IPS-NIHi7 (cell line): Measurements from ENCODE around the gene RAB4A.
"Not testable (repeated sequence)": the region's sequence is repeated elsewhere in the genome, so short reads cannot be mapped to it uniquely, and the experiment has no call there.

Source experiments
- DNase-seq: peaks from one replicate; pipeline ENCODE4 v3.0.0; 2012; ENCODE audit warnings: mixed read lengths; ENCODE audit errors: extremely low spot score

The RAB4A gene

DNA sequence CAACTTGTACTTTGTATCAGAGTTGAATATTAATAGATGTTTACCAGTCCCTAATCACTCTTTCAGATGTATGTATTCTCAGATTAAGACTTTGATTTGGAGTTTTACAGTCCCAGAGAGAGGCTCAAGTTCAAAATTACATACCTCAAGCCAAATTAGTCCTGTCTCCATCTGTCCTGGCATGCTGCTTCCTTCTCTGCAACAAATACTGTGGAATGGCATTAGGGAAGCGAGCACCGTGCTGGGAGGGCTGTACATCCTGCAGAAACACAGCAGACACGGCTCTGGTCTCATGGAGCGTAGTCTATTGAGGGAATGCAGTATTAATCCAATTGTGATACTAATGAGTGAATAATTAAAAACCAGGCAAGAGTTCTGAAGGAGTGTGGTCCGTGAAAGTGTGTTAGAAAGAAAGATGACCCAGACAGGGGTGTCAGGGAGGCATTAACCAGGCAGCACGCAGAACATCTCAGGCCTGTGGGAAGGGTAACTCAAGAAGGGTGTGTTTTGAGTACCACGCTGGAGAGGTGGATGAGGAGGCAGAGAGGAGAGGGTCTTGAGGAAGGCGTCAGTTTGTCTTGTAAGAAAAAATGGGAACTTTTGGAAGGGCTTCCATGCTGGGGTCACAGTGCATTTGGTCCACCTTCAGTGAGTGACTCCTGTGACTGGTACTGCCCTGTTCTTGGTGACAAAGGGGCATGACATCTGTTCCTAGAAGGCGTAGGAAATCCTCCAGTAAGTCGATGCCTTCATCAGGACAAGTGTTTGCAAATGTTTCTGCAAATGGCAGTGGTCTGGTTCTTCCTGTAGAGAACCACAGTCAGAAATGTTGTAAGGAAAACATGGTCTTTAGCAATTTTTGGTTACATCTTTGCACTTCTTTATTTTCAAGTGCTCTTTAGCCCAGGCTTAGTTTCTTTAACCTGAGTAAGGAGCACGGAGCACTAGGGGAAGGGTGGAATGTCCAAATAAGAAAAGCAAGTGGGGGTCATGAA, 1.6 kb downstream of the RAB4A start:
- no peak for DNase-seq

DNA sequence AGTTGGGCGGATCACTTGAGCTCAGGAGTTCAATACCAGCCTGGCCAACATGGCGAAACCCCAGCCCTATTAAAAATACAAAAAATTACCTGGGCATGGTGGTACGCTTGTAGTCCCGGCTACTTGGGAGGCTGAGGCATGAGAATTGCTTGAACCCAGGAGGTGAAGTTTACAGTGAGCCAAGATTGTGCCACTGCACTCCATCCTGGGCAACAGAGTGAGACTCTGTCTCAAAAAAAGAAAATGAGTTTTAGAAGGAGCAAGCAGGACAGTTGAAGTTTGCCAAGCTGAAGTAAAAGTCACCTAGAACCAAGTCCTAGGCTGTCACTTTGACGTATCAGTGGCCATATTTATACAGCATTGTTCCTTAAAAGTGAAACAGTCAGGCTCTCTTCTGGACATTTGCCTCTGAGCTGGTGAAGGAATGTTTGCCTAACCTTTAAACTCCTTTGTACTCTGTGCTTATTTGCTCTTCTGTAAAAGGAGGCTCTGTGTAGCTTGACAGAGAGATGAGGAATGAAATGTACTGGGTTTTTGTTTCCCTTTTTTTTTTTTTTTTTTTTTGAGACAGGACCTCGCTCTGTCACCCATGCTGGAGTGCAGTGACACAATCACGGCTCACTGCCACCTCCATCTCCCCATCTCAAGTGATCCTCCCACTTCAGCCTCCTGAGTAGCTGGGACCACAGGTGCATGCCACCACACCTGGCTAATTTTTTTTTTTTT, 2.8 kb downstream of the RAB4A start:
- DNase-seq: no peak

DNA sequence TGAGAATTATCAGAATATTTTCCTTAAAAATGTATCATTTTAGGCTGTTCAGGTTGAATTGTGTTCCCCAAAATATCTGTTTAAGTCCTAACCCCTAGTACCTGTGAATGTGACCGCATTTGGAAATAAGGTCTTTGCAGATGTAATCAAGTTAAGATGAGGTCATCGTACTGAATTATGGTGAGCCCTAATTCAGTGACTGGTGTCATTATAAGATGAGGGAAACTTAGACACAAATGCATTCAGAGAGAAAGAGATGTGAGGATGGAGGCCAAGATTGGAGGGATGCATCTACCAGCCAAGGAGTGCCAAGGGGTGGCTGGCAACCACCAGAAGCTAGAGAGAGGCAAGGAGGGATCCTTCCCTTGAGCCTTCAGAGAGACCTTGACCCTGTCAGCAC, 4.1 kb downstream of the RAB4A start:
- DNase-seq: no peak

DNA sequence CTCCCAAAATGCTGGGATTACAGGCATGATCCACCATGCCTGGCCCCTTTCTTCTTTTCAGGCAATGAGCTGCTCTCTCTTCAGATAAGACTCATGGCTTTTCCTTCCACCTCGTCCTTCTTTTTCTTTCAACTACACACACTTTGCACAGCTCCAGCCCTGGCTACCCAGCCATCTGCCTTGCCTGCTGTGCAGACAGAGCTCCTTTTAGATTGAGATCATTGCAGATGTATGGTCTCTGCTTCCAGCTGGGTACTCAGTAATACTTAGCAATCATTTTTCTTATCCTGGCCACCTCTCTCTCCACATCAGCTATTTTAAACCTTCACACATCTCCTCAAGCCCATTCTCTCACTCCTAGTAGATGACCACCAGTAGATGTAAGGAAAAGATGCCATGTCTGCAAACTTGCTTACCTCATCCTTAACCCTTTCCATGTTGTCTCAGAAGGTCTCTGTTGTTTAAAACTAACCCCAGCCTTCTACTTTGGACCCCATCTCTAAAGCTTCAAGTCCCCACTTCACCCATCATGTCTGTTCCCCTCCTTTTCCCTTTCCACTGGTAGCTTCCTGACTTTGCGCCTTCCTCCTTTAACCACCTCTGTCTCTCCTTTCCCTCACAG, 7.3 kb downstream of the RAB4A start:
- no peak for DNase-seq

DNA sequence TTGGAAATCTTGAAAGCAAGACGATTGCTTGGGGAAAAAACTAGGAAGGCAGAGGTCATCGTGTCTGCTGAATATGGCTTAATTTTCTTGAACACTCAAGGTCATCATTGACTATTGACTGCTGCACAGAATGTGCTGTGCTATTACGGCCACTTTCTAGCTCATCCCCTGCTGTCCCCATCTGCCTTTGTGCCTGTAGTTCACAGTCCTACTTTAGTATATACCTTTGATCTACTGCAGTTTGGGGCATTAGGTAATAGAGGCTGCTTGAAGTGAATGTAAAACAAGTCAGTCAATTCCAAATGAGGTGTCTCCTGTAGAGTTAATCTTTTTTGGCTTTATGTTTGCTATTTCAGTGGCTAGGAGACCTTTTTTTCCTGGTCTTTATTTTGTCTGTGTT, 8.3 kb downstream of the RAB4A start:
- DNase-seq: no peak

DNA sequence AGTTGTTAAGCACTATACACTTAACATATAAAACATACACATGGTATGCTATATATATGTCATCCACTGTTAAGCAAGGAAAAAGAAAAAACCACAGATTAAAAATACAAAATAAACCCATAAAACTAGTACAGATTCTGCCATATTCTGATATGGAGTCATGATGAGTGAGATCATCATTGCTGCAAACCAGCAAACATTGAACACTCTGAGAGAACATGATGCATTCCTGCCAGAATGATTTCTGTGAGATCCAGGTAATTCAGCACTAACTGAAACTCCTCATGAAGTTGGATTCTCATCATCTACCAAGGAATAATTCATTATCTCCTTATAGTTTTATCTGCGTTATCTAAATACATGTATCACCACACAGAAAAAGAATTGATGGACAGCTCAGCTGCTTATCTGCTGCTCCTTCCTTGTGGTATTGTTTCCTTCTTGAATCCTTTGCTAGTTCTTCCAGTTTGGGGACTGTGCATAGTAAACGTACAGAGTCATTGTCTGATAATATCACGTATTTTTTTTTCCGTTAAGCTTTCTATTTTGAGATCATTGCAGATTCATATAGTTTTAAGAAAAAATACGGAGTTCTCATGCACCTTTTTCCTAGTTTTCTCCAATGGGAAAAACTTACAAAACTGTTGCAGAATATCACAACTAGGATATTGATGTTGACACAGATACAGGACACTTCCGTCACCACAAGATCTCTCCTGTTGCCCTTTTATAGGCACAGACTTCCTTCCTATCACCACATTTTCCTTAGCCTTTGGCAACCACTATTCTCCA, 9.3 kb downstream of the RAB4A start:
- no peak for DNase-seq

DNA sequence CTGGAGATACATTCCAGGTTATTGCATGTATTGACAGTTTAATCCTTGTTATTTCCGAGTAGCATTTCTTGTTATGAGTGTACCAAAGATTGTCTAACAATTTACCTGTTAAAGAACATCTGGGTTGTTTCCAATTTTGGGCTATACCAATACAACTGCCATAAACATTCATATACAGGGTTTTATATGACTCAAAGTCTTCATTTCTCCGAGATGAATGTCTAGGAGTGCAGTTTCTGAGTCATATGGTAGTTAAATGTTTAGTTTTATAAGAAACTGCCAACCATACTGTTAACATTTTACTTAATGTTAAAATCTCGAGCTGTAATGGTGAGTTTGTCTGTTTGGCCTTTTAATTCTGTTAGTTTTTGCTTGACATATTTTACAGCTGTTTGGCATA, 10.0 kb downstream of the RAB4A start:
- no peak for DNase-seq

DNA sequence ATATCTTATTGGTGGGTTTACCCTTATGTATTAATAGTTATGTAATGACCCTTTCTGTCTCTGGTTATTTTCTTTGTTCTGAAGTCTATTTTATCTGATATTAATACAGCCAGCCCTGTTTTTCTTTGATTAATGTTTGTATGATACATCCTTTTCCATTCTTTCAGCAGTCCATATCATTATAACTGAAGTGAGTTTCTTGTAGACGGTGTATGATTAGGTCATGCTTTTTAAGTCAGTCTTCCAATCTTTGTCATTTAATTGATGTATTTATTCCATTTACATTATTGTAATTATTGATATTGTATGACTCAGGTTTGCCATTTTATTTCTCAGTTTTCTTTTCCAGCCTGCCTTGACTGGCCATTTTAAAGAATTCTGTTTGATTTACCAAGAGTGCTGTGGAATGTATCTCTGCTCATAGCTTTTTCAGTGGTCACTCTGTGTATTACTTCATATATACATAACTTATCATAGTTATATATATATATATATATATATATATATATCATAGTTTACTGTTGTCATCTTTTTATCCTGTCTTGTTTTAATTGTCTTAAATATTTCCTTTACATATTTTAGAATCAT, 10.5 kb downstream of the RAB4A start:
- no peak for DNase-seq

DNA sequence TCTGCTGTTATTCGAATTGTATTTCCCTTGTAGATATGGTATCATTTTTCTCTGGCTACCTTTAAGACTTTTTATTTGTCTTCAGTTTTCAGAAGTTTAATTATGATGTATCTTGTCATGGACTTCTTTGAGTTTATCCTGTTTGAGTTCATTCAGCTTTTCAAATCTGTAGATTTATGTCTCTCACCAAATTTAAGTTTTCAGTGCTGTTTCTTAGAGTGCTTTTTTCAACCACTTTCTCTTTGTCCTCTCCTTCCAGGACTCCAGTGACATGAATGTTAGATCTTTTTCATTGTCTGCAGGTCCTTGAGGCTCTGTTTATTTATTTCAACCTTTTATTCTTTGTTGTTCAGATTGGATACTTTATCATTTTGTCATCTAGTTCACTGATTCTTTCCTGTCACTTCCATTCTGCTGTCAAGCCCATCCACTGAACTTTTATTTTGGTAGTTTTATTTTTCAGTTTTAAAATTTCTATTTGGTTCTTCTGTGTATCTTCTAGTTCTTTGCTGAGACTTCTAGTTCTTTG, 11.4 kb downstream of the RAB4A start:
- no peak for DNase-seq

DNA sequence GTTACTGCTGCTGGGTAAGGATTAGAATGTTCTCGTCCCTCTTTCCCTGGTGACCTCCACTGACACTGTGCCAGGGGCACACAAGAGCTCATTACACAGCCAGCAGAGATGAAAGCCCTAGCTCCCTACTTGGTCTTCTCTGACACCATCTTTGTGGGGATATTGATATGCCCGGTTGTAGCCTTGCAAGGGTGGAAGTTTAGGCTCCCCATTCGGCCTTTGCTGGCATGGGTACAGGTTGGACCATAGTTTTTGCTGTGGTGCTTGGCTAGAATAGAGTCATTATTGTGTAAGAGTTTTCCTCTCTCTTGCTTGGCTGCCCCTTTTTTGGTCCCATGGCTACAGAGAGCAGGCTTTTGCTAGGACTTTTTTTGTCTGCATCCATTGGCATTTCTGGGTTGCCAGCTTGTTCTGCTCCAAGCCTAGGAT, 12.3 kb downstream of the RAB4A start:
- no peak for DNase-seq

DNA sequence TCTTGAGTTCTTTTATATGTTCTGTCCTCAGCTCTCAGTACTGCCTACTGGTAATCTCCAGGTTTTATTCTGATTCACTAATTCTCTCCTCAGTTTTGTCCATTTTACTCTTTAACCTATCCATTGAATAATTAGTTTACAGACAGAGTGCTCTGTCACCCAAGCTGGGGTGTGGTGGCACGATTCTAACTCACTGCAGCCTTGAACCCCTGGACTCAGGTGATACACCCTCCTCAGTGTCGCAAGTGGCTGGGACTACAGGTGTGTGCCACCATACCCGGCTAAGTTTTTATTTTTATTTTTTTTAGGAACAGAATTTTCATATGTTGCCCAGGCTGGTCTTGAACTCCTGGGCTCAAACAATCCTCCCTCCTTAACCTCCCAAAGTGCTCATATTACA, 14.0 kb downstream of the RAB4A start:
- no peak for DNase-seq

DNA sequence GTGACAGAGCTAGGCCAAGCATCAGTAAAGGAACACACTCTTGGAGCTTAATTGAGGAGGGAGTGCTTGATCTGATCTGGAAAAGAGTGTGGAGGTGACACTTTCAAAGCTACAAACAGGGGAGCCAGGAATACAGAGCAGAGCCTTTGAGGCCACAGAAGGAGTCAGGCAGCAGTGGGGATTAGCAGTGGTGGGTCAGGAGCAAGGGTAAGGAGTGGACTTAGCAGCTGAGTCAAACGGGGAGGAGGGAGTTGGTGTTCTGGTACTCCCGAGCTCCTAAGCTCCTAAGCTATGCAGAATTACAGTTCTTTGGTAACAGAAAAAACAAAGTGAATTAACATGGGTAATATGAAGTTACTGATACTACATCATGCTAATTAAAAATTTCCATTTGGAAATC, 14.5 kb downstream of the RAB4A start:
- DNase-seq: no peak

DNA sequence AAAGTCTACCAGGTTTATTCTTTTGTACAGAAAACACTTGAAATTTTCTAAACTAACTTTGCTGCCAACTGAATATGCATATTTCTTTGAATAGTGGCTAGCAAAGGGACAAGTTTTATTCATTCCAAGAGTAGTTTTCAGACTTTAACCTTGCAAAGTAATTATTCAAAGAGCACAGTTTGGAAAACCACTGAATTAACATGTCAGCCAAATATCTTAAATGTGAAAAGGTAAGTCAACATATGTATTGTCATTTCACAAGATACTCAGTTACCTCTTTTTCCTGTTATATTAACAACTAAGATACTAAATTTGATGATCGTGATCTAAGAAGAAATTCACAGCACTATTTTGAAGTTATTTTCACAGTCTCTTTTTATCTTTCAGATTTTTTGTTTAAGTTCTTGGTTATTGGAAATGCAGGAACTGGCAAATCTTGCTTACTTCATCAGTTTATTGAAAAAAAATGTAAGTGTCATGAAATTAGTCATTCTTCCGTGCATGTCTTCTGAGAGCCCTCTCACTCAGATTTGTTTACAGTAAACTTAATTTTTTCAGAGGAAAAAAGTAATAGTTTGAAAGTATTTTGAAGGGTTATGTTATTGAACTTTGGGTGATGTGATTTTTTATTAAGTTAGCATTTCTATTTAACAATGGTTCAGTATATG, 15.3 kb downstream of the RAB4A start:
- no peak for DNase-seq

DNA sequence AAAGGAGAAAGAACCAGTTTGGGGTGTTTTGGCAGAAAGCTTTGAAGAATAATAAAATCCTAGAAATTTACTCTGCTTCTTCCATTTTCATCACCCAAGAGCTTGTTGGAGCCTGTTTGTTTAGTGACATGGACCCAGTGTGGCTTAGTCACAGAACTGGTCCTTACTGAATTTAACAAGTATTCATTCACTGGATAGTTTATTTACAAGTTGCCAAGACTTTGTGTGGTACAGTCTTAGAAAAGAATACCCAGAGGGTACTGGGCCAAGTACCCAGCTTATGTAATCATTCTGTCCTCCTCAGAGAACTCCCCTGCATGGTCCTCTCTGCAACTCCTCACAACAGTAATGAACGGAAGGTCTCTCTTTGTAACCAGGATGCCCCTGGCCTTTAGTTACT, 16.4 kb downstream of the RAB4A start:
- no peak for DNase-seq

DNA sequence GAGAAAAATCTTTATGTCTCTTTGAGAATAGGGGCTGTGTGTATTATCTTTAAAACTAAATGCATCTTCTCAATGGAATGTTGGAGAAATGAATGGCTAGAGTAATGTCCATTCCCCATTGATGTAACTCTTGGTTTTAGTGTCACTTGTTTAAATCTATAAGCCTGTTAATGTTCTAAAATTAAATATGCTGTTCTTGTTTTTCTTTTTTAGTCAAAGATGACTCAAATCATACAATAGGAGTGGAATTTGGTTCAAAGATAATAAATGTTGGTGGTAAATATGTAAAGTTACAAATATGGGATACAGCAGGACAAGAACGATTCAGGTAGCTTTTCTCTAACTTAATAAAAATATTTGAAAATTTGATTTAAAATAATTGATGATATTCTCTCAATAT, 17.6 kb downstream of the RAB4A start:
- DNase-seq: no peak

DNA sequence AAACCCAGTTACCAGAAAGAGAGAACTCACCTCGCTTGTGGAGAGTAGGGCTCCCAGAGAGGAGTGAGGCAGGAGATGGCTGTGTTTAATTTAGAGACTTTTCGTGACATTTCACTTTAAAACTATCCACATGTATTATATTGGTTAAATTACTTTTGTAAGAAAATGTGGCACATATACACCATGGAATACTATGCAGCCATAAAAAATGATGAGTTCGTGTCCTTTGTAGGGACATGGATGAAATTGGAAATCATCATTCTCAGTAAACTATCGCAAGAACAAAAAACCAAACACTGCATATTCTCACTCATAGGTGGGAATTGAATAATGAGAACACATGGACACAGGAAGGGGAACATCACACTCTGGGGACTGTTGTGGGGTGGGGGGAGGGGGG, 20.8 kb downstream of the RAB4A start:
- not testable (repeated sequence) for DNase-seq

DNA sequence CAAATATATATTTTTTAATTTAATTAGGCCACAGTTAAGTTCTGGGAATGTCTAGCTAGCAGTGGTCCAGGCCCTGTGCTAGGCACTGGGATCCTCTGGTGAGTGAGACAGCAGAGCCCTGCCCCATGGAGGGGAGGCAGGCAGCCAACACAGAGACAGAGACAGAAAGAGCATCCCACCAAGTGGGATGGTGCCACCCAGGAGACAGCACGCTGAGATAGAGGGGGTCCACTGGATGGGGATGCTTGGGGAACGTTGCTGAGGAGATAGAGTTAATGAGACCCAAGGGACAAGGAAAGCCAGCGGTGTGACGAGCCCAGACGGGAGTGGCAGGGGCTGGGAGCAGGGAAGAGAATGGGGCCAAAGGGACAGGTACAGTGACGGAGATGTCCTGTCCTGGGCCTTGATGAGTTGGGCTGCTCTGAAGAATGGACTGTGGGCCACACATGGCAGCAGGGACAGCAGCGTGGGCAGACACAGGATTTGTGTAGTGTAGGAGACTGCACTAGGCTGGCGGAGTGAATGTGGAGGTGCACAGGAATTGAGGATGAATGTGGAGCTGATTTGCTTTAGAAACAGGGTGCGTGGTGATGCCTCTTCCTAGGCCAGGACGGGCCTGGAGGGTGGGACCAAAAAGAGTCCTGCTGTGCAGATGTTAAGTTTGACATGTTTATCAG, 22.8 kb downstream of the RAB4A start:
- DNase-seq: no peak

DNA sequence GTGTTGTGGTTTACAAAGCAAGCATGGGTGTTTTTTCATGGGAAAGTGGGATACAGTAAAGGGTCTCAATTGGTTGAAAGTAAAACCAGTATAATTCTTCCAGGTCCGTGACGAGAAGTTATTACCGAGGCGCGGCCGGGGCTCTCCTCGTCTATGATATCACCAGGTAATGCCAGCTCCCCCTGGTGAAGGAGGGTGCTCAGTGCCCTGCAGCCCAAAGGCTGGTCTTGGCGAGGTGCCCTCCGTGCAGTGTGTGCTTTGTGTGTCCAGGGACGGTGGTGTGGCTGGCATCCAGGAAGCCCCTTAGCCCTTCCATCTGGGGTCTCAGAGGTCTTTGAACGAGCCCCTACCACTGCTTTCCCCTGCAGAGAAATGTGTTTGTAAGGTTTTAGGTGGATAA, 24.8 kb downstream of the RAB4A start:
- no peak for DNase-seq

DNA sequence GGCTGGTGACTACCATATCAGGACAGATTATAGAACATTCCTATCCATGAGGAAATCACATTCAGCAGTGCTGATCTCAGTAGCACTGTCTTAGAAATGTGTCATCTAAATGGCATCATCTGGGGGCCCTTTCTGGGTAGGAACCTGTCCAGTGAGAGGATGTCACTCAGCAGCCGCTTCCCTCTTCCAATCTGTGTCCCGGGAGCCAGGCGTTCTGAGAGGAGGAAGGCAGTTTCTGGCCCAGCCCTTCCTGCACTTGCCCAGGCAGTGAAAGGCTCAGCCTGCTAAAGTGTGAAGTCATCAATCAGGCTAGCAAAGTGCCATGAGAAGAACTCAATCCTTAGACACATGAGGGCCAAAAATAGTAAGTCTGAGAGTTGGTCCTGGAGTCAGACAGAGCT, 25.6 kb downstream of the RAB4A start:
- DNase-seq: no peak

DNA sequence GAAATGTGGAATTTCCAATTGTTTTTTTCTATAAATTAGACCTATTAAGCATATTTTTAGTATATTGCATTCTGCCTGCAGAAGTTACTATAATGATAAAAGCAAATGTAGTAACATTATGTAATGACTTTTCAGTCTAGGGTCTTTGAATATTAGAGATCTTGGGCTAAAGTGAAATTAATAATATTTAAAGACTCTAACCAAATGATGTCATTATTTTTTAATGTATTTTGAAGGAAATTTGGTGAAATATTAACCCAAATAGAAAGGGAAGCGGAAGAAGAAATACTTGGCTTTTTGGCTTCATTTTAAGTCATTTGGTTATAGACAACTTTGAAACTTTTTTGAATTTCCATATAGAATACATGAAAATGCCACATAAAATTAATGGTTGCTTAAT, 26.8 kb downstream of the RAB4A start:
- no peak for DNase-seq
